Astrocyte (in vitro differentiated cells and primary cell): Measurements from ENCODE around the gene MTHFD1. TPM values are rescaled to one million over a fixed set of nuclear protein-coding genes. Genes with fewer than 3 reads are reported as not detected.

Experiments
- DNase-seq: peaks from one replicate; pipeline ENCODE4 v3.0.0-alpha.2; 2010; ENCODE audit warnings: low read depth
- FAIRE-seq: peaks from 2 replicates; lab custom pipeline; 2011; peaks lifted over from hg19 to GRCh38; lab: Jason Lieb, UNC
- H2AFZ ChIP-seq: 2 replicates; pipeline ENCODE4 v1.6.0; 2012; ENCODE audit warnings: low read depth, low read length, inconsistent platforms
- H3K27ac ChIP-seq: 2 replicates; pipeline ENCODE4 v1.5.1; 2011; ENCODE audit warnings: low read depth, low read length, inconsistent platforms
- H3K27me3 ChIP-seq: 2 replicates; pipeline ENCODE4 v1.6.0; 2011; ENCODE audit warnings: low read length, inconsistent platforms; ENCODE audit not compliant: insufficient read depth
- H3K36me3 ChIP-seq: 2 replicates; pipeline ENCODE4 v1.5.1; 2011; ENCODE audit warnings: low read length, inconsistent platforms; ENCODE audit not compliant: insufficient read depth
- H3K4me1 ChIP-seq: 2 replicates; pipeline ENCODE4 v1.5.1; 2011; ENCODE audit warnings: low read length, inconsistent platforms; ENCODE audit not compliant: insufficient read depth
- H3K4me2 ChIP-seq: 2 replicates; pipeline ENCODE4 v1.6.0; 2012; ENCODE audit warnings: low read length, inconsistent platforms
- H3K4me3 ChIP-seq: 2 replicates; pipeline ENCODE4 v1.5.1; 2011; ENCODE audit warnings: low read depth, mild to moderate bottlenecking, low read length, inconsistent platforms; ENCODE audit not compliant: insufficient read depth
- H3K79me2 ChIP-seq: 2 replicates; pipeline ENCODE4 v1.6.0; 2012; ENCODE audit warnings: mild to moderate bottlenecking, low read length, inconsistent platforms; ENCODE audit not compliant: insufficient read depth
- H3K9ac ChIP-seq: 2 replicates; pipeline ENCODE4 v1.6.0; 2012; ENCODE audit warnings: mild to moderate bottlenecking, low read length, inconsistent platforms
- H3K9me3 ChIP-seq: 2 replicates; pipeline ENCODE4 v1.5.1; 2012; ENCODE audit warnings: low read depth, mild to moderate bottlenecking, low read length, inconsistent platforms; ENCODE audit not compliant: insufficient read depth
- H4K20me1 ChIP-seq: 2 replicates; pipeline ENCODE4 v1.6.0; 2012; ENCODE audit warnings: low read length, inconsistent platforms; ENCODE audit not compliant: insufficient read depth
- H3K27ac Mint-ChIP-seq: one replicate; pipeline ENCODE4 v1.8.0; 2021; ENCODE audit warnings: mild to moderate bottlenecking, mixed read lengths; ENCODE audit not compliant: unreplicated experiment
- H3K27me3 Mint-ChIP-seq: one replicate; pipeline ENCODE4 v1.8.0; 2021; ENCODE audit warnings: low read depth, mixed read lengths; ENCODE audit not compliant: unreplicated experiment
- H3K36me3 Mint-ChIP-seq: one replicate; pipeline ENCODE4 v1.8.0; 2021; ENCODE audit warnings: low read depth, mixed read lengths; ENCODE audit not compliant: unreplicated experiment
- H3K4me1 Mint-ChIP-seq: one replicate; pipeline ENCODE4 v1.8.0; 2021; ENCODE audit warnings: low read depth, mixed read lengths; ENCODE audit not compliant: unreplicated experiment
- H3K4me3 Mint-ChIP-seq: one replicate; pipeline ENCODE4 v1.8.0; 2021; ENCODE audit warnings: mild to moderate bottlenecking, moderate library complexity, mixed read lengths; ENCODE audit not compliant: unreplicated experiment
- H3K9me3 Mint-ChIP-seq: one replicate; pipeline ENCODE4 v1.8.0; 2021; ENCODE audit warnings: mild to moderate bottlenecking, mixed read lengths; ENCODE audit not compliant: unreplicated experiment
- CTCF ChIP-seq: IDR thresholded peaks from 2 replicates; pipeline ENCODE4 v1.5.1; 2011; ENCODE audit warnings: low read depth, mild to moderate bottlenecking, inconsistent platforms, low read length, moderate library complexity; ENCODE audit not compliant: insufficient read depth
- EZH2 ChIP-seq: IDR thresholded peaks from 2 replicates; pipeline ENCODE4 v1.6.1; 2012; ENCODE audit warnings: mild to moderate bottlenecking, low read length, inconsistent platforms; ENCODE audit not compliant: insufficient read depth
- total RNA-seq: library from RNA; stranded (reverse); gene quantifications from 2 replicates; pipeline ENCODE4 v1.2.1, GENCODE V29; 2021

Gene MTHFD1
- total RNA-seq, 1 donor from 2014 or later, result 56.9 TPM

DNA sequence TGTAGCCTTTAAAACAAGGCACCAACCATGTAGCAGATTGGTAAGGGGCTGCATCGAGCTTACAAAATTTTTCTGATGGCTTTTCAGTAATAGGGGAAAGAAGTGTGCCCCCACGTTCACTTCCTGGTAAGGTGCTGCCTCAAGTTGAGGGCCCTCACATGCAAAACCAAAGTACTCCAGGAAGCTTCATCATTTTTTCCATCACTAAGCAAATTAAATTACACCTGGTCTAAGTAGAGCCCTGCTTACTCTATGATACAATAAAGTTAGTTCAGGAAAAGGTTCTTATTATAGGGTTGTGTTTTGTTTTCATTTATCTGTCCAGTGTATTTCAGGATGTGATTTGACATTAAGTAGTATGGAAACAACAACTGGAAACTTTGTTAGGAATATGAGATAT is 62.1 kb downstream of the MTHFD1 start:
- H3K4me3 ChIP-seq, result no peak overlapping the region
- H3K4me2 ChIP-seq, result no peak overlapping the region
- no peaks in the 10 kb centered on the region for H3K27me3 ChIP-seq
- no peak overlapping the region for H2AFZ ChIP-seq
- no peaks in the 10 kb centered on the region for H3K79me2 ChIP-seq
- H4K20me1 ChIP-seq, result no peaks in the 10 kb centered on the region
- Mint-ChIP-seq H3K27ac (no peak overlapping the region), H3K4me3 (no peak overlapping the region), H3K4me1 (peaks cover 22% of the 10 kb centered on the region), H3K27me3 (no peaks in the 10 kb centered on the region), H3K36me3 (peaks cover 8% of the 10 kb centered on the region), H3K9me3 (no peaks in the 10 kb centered on the region)
- no peak overlapping the region for H3K27ac ChIP-seq
- H3K9me3 ChIP-seq, result no peaks in the 10 kb centered on the region
- DNase-seq (no peak), FAIRE-seq (no peak)
- peaks cover 14% of the 10 kb centered on the region for H3K4me1 ChIP-seq
- H3K36me3 ChIP-seq, result peaks cover 30% of the 10 kb centered on the region
- no peak overlapping the region for H3K9ac ChIP-seq
- TF ChIP-seq CTCF (no peak), EZH2 (no peak)

GRCh38 chr14:64454671-64455070 is 66.5 kb downstream of the MTHFD1 start:
- no peak overlapping the region for H3K27ac Mint-ChIP-seq

More at GRCh38 chr14:64454671-64455070, 66.5 kb downstream of the MTHFD1 start:
- Histone ChIP-seq H4K20me1 (no peaks in the 10 kb centered on the region), H3K27ac (no peak overlapping the region), H3K36me3 (peaks cover 33% of the 10 kb centered on the region), H2AFZ (no peak overlapping the region), H3K9me3 (no peaks in the 10 kb centered on the region), H3K4me3 (no peak overlapping the region), H3K4me1 (no peaks in the 10 kb centered on the region), H3K79me2 (no peaks in the 10 kb centered on the region), H3K4me2 (no peak overlapping the region), H3K27me3 (no peaks in the 10 kb centered on the region), H3K9ac (no peak overlapping the region)
- H3K36me3 Mint-ChIP-seq, result peaks cover 12% of the 10 kb centered on the region
- no peaks in the 10 kb centered on the region for H3K4me1 Mint-ChIP-seq
- DNase-seq (no peak), FAIRE-seq (no peak)
- no peaks in the 10 kb centered on the region for H3K9me3 Mint-ChIP-seq
- no peak for TF ChIP-seq CTCF
- TF ChIP-seq EZH2, result no peak
- H3K27me3 Mint-ChIP-seq, result no peaks in the 10 kb centered on the region
- H3K4me3 Mint-ChIP-seq, result no peak overlapping the region
